WI38 (cell line): ENCODE data around the gene RNF5.

Source experiments
- H3K4me3 ChIP-seq: 2 replicates; pipeline ENCODE4 v1.5.1; 2011; ENCODE audit warnings: low read depth, mild to moderate bottlenecking, control low read depth, low read length
- TF ChIP-seq, protein P1 (sequence below): IDR thresholded peaks from 2 replicates; pipeline ENCODE4 v1.5.1; 2012; ENCODE audit warnings: low read depth, mild to moderate bottlenecking, control low read depth, low read length

RNF5 gene

DNA sequence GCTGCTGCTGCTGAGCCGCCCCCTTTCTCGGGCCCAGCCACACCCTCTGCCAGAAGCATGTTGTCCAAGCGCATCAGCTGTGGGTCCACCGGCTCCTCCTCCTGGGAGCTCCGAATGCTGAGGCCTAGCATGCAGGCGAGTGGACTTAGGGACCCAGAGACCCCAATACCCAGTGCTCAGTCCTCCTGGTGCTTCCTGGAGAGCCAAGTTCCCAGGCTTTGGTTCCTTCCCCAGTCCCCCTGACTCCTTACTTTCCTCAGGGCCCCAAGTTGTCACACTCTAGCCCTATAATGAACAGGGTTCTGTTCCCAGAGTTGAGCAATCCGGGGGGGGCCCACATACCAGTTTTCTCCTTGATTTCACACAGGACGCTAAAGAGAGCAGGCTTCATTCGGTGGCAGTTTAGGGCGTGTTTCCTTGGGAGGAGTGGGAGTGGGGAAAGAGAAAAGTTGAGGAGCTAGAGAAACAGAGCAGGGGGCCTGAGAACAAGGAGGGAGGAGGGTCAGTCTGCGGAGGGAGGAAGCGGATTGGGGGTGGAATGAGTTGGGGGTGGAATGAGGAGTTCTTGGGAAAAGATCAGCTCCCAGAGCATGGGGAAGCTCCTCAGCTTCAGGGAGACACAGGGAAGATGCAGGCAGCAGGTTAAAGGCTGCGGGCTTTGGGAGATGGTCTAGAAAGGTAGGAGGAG is 10.3 kb downstream of the RNF5 start:
- H3K4me3 ChIP-seq = peak overlapping the region; percentile 81
- TF ChIP-seq, protein P1, sequence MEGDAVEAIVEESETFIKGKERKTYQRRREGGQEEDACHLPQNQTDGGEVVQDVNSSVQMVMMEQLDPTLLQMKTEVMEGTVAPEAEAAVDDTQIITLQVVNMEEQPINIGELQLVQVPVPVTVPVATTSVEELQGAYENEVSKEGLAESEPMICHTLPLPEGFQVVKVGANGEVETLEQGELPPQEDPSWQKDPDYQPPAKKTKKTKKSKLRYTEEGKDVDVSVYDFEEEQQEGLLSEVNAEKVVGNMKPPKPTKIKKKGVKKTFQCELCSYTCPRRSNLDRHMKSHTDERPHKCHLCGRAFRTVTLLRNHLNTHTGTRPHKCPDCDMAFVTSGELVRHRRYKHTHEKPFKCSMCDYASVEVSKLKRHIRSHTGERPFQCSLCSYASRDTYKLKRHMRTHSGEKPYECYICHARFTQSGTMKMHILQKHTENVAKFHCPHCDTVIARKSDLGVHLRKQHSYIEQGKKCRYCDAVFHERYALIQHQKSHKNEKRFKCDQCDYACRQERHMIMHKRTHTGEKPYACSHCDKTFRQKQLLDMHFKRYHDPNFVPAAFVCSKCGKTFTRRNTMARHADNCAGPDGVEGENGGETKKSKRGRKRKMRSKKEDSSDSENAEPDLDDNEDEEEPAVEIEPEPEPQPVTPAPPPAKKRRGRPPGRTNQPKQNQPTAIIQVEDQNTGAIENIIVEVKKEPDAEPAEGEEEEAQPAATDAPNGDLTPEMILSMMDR = no peak

DNA sequence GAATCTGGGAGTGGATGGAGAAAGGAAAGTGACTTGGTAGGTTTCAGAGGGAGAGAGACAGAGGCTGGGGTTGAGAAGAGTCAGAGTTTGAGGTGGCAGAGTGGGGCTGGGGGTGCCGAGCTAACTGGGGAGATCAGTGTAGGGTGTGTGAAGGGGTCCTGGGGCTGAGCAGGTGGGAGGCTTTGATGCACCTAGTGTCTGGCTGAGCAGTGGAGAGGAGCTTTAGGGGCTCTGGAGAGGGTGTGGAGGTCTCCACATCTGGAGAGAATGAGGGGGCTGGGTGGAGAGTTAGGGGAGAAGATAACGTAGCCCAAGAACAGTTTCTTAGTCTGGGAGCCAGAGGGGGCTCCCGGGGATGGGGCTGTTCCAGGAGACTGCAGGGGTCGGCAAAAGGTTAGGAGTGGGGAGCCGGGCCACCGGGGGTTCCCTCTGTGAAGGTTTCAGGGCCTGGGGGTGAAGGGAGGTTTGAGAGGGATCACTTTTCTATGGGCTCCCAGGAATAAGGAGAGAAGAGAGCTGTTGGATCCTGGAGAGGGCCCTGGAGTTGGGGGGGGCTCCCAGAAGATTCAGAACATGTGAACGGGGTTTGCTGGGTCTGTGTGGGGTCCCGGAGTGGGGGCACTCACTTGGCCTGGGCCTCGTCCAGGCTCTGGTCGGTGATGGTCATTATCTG is 11.0 kb downstream of the RNF5 start:
- peak overlapping the region; percentile 81 for H3K4me3 ChIP-seq

DNA sequence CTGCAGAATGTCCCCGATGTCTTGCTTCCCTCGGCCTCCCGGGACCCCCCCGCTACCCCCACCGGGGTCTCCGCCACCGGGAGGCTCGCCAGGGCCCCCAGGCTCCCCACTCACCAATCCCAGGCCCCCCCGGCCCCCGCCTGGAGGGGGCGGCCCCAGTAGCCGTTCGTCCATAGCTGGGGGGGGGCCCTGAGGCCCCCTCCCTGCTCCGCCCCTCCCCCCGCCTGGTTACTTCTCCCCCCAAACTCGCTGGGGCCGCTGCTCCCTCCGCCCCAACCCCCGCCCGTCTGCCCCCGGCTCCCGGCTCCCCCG is 11.5 kb downstream of the RNF5 start:
- TF ChIP-seq, protein P1 = no peak
- peak overlapping the region; percentile 81 for H3K4me3 ChIP-seq

More for the DNA sequence above, 11.0 kb downstream of the RNF5 start:
- TF ChIP-seq, protein P1 = no peak

DNA sequence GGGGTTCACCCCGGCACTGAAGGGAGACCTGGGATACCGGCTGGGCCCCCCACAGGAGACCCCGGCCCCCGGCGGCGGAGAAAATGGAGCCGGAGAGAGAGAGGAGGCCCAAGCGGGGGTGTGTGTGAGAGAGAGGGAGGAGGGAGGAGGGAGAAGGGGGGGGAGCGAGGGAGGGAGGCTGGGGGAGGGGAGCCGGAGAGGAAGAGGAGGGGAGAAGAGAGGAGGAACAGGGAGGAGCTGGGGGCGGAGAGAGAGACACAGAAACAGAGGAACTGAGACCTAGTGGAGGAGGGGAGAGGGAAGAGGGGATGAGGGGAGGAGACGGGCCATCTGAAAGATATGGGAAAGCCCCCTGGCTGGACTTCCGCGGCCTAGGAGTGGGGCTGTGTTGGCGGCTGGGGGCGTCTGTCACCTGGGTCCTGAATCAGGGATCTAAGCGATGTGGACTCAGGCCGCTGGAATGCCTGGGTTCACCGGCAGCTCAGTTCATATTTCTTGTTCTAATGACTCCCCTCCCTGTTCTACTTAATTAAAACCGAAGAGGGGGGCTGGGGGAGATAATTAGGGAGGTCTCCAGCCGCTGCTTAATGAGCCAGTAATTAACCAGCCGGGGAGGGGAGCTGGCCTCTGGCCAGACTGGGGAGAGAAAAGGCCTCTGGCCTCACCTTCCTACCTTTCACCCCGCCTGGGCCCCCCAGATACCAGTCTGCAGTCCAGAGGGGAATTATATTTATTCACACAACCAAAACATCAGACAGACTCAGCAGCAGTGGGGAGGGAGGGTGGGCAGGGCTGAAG is 12.0 kb downstream of the RNF5 start, which contains the start of gene PBX2:
Gene PBX2, minus strand, starts transcription at position 149 of the 798 bp plus-strand sequence. CDS start 287 bp downstream, outside the sequence.
- peak within 1 kb of the TSS; percentile 81 for H3K4me3 ChIP-seq
- TF ChIP-seq, protein P1 = no peak

DNA sequence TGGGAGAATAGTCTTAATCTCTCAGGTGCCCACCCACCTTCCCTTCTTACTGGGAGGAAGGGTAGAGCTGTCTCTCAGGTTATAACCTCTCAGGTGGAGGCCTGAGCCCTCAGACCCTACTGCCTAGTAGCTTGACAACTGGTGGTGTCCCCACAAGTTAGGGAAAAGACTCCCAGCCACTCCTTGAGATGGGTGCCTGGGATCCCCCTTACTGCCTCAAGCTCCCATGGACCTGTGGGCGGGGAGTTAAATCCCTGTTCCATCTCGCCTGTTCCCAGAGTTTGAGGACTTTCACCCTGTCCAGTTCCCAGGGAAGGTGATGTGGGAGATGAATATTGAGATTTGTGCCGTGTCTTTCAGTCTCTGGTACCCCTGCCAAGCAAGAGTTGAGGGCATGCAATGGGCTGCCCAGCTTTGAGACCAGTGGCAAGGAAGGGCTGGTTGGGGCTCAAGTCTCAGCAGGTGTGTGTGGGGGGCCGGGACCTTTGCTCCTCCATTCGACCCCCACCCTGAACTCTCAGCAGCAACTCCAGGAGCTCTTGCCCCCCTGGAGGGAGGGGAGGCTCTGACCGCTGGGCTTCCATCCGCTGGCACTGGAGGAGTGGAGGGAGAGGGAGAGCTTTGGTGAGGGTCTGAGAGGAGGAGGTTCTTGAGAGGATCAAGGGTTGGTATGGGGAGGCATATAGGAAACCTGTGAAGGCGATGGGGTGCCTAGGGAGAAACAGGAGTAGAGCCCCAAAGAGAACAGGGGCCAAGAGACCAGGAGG is 12.9 kb downstream of the RNF5 start:
- no peak overlapping the region for H3K4me3 ChIP-seq
- TF ChIP-seq, protein P1 = no peak

DNA sequence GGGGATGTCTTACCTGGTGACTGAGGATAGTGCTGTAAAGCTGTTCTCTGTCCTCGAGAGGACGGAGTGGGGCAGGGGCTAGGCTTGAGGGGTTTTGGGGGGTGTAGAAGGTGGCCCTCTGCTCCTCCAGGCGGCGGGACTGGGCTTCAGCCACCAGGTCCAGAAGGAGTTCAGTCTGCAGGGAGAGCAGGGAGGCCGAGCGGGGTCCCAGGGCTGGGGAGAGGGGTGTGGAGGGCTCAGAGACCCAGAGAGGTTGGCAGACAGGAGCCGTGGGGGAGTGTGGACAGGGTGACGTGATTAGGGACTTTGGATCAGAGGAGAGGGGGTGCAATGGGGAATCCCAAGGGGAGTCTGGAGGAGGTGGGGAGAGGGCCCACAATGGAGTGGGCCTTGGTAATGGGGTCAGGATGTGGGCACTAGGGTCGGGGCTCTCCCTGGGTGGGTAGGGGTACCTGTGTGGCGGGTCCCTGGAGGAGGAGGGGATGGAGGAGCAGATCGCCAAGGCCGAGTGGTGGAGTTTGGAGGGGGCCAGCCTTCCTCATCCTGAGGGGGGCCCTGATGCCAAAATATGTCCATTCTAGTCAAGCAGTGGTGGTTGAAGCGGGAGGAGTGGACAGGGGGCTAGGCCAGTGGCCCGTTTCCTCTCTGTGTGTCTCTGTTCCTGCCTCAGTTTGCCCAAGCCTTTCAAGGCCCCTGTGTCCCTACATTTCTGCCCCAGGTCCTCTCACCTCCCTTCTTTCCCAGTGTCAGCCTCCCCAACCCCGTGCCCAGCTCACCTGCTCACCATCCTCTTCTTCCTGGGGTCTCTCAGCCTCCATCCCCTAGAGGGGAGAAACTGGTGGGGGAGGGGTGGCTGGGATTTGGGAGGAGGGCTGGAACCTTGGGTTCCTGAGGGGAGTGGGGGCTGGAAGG is 13.7 kb downstream of the RNF5 start:
- no peak overlapping the region for H3K4me3 ChIP-seq
- TF ChIP-seq, protein P1 = no peak
